ENCODE measurements around the gene TGFB1.
A peak's percentile ranks its signal among the peaks of the same experiment; 100 is the strongest.

The TGFB1 gene

GRCh38 chr19:41309180-41310032 is 44.3 kb downstream of the TGFB1 start:
- DNase-seq (ENCODE audit: extremely low read depth, low read depth) = no peak
- H3K4me3 ChIP-seq (replicated peaks; ENCODE audit: low read depth, low read length) = peak overlapping the region; percentile 64
- no peak for TF ChIP-seq CTCF (IDR thresholded peaks at IDR 0.05; ENCODE audit: low read depth, low read length, missing control alignments)

- peak overlapping the region; percentile 64 for H3K4me3 ChIP-seq (replicated peaks; ENCODE audit: low read depth, low read length)
- peak; percentile 99 for TF ChIP-seq CTCF (IDR thresholded peaks at IDR 0.05; ENCODE audit: low read depth, low read length, missing control alignments)
- peak; percentile 85 for DNase-seq (ENCODE audit: extremely low read depth, low read depth)
Measured at GRCh38 chr19:41308450-41309179, 45.1 kb downstream of the TGFB1 start.

GRCh38 chr19:41307954-41308449 is 45.7 kb downstream of the TGFB1 start:
- H3K4me3 ChIP-seq (replicated peaks; ENCODE audit: low read depth, low read length) = no peak overlapping the region
- no peak for DNase-seq (ENCODE audit: extremely low read depth, low read depth)
- TF ChIP-seq CTCF (IDR thresholded peaks at IDR 0.05; ENCODE audit: low read depth, low read length, missing control alignments) = no peak

GRCh38 chr19:41307090-41307875 is 46.4 kb downstream of the TGFB1 start:
- no peak for TF ChIP-seq CTCF (IDR thresholded peaks at IDR 0.05; ENCODE audit: low read depth, low read length, missing control alignments)
- no peak for DNase-seq (ENCODE audit: extremely low read depth, low read depth)
- H3K4me3 ChIP-seq (replicated peaks; ENCODE audit: low read depth, low read length) = no peak overlapping the region

- DNase-seq (ENCODE audit: extremely low read depth, low read depth) = no peak
- H3K4me3 ChIP-seq (replicated peaks; ENCODE audit: low read depth, low read length) = no peak overlapping the region
- TF ChIP-seq CTCF (IDR thresholded peaks at IDR 0.05; ENCODE audit: low read depth, low read length, missing control alignments) = no peak
Measured at GRCh38 chr19:41305927-41306793, 47.6 kb downstream of the TGFB1 start.
